HepG2 (cell line): ENCODE results near the gene HLA-DRB1. TPM values are rescaled to one million over a fixed set of nuclear protein-coding genes. Genes with fewer than 3 reads are reported as not detected.
"Not testable (repeated sequence)": the region's sequence is repeated elsewhere in the genome, so short reads cannot be mapped to it uniquely, and the experiment has no call there.

Experiments used
- ATAC-seq: fragments of 200-7000 bp; cut with Tn5 transposase; 3 replicates; pipeline ENCODE4 v1.9.1; 2020; ENCODE audit warnings: mild to moderate bottlenecking, moderate library complexity
- BruUV-seq: library from RNA; stranded (reverse); fragments of 400-500 nt; replicated peaks from 2 replicates; lab custom pipeline; 2021; lab: Mats Ljungman, UMichigan
- CTCF ChIA-PET: fragments of 300-600 bp; formaldehyde crosslinking; extraction: SDS; loops from one replicate; lab custom pipeline; 2021; ENCODE audit warnings: low total read pairs, inconsistent platforms, low intra/inter-chr PET ratio; lab: Yijun Ruan, JAX
- POLR2A ChIA-PET: fragments of 350-600 bp; sonication (Branson Sonifier 250); formaldehyde crosslinking; loops from one replicate; lab custom pipeline; 2020; ENCODE audit warnings: antibody characterized with exemption, inconsistent platforms; lab: Yijun Ruan, JAX
- DNase-seq: peaks from one replicate; pipeline ENCODE4 v3.0.0-alpha.2; 2015; ENCODE audit warnings: low spot score
- FAIRE-seq: peaks from 3 replicates; lab custom pipeline; 2011; peaks lifted over from hg19 to GRCh38; lab: Jason Lieb, UNC
- H2AFZ ChIP-seq: one replicate; pipeline ENCODE4 v1.6.1; 2011; ENCODE audit warnings: low read length, inconsistent platforms
- H3K27ac ChIP-seq: fragments of 300-600 bp; 3 replicates; pipeline ENCODE4 v1.8.0; 2011; ENCODE audit warnings: mixed run types, mild to moderate bottlenecking, mixed read lengths, low read length, inconsistent platforms; ENCODE audit not compliant: insufficient read depth; ENCODE audit errors: extremely low read length
- H3K27me3 ChIP-seq, 2 experiments: fragments of 200-600 bp in 1 of 2; 2 replicates in 1 of 2; 3 replicates in 1 of 2; pipeline versions ENCODE4 v1.6.0 to v1.8.0; 2011; ENCODE audit warnings: low read length in 2 of 2, mild to moderate bottlenecking in 2 of 2, moderate library complexity in 2 of 2, inconsistent platforms in 1 of 2; ENCODE audit not compliant: insufficient read depth in 2 of 2, control insufficient read depth in 1 of 2
- H3K36me3 ChIP-seq, 2 experiments: fragments of 200-600 bp in 1 of 2; replicated peaks in 1 of 2; 2 replicates in 1 of 2; 3 replicates in 1 of 2; pipeline versions ENCODE4 v1.5.1 to v1.8.0; 2011; ENCODE audit warnings: low read length in 2 of 2, inconsistent platforms in 1 of 2; ENCODE audit not compliant: insufficient read depth in 2 of 2, control insufficient read depth in 1 of 2
- H3K4me1 ChIP-seq: 2 replicates; pipeline ENCODE4 v1.5.1; 2012; ENCODE audit warnings: low read length, inconsistent platforms; ENCODE audit not compliant: insufficient read depth
- H3K4me2 ChIP-seq: 2 replicates; pipeline ENCODE4 v1.6.0; 2011; ENCODE audit warnings: low read depth, low read length, inconsistent platforms
- H3K4me3 ChIP-seq, 3 experiments: fragments of 200-600 bp in 1 of 3; sonication (generic), shearing (Covaris generic) in 1 of 3; replicated peaks in 1 of 3; 2 replicates each; pipeline ENCODE4 v1.5.1; 2011 to 2016; ENCODE audit warnings: low read length in 3 of 3, inconsistent platforms in 2 of 3, low read depth in 2 of 3, mild to moderate bottlenecking in 2 of 3, control low read depth in 1 of 3, mixed read lengths in 1 of 3; ENCODE audit not compliant: insufficient read depth in 1 of 3
- H3K79me2 ChIP-seq: one replicate; pipeline ENCODE4 v1.6.1; 2011; ENCODE audit warnings: low read length, inconsistent platforms; ENCODE audit not compliant: insufficient read depth
- H3K9ac ChIP-seq: 2 replicates; pipeline ENCODE4 v1.6.0; 2011; ENCODE audit warnings: mild to moderate bottlenecking, low read depth, low read length, inconsistent platforms; ENCODE audit not compliant: insufficient read depth
- H3K9me3 ChIP-seq: 2 replicates; pipeline ENCODE4 v1.5.1; 2012; ENCODE audit warnings: mild to moderate bottlenecking, low read length
- H4K20me1 ChIP-seq: 2 replicates; pipeline ENCODE4 v1.6.0; 2011; ENCODE audit warnings: inconsistent platforms, mild to moderate bottlenecking, low read length, moderate library complexity; ENCODE audit not compliant: insufficient read depth
- GTF2F1 ChIP-seq: fragments of 150-350 bp; IDR thresholded peaks from 2 replicates; pipeline ENCODE4 v1.6.1; 2014; ENCODE audit warnings: low read length
- HNF4A ChIP-seq: sonication (generic); formaldehyde crosslinking; IDR thresholded peaks from 2 replicates; pipeline ENCODE4 v1.4.0; 2020; ENCODE audit warnings: missing genetic modification reagents
- HOXA7 ChIP-seq: sonication (generic); formaldehyde crosslinking; IDR thresholded peaks from 2 replicates; pipeline ENCODE4 v1.8.1; 2022; ENCODE audit warnings: mild to moderate bottlenecking, missing genetic modification reagents, moderate library complexity
- KDM2A ChIP-seq: sonication (generic); formaldehyde crosslinking; IDR thresholded peaks from 2 replicates; pipeline ENCODE4 v1.4.0; 2020; ENCODE audit warnings: low read depth, missing genetic modification reagents, borderline replicate concordance
- KDM4B ChIP-seq: sonication (generic); formaldehyde crosslinking; IDR thresholded peaks from 2 replicates; pipeline ENCODE4 v1.4.0; 2020; ENCODE audit warnings: missing genetic modification reagents
- KLF12 ChIP-seq: sonication (generic); formaldehyde crosslinking; IDR thresholded peaks from 2 replicates; pipeline ENCODE4 v1.4.0; 2020; ENCODE audit warnings: missing genetic modification reagents, borderline replicate concordance
- SRSF9 ChIP-seq: fragments of 200-400 bp; formaldehyde crosslinking; IDR thresholded peaks from 2 replicates; pipeline ENCODE4 v1.6.1; 2018; ENCODE audit warnings: borderline replicate concordance, mild to moderate bottlenecking, low read depth, low read length; ENCODE audit not compliant: insufficient read depth, poor library complexity, severe bottlenecking
- SYNCRIP ChIP-seq: fragments of 200-400 bp; formaldehyde crosslinking; IDR thresholded peaks from 2 replicates; pipeline ENCODE4 v1.6.1; 2018; ENCODE audit warnings: mild to moderate bottlenecking, low read depth, low read length; ENCODE audit not compliant: insufficient read depth
- ZNF160 ChIP-seq: sonication (generic); formaldehyde crosslinking; IDR thresholded peaks from 2 replicates; pipeline ENCODE4 v1.8.0; 2022; ENCODE audit warnings: mild to moderate bottlenecking, inconsistent platforms, missing genetic modification reagents
- ZNF256 ChIP-seq: sonication (generic); formaldehyde crosslinking; conservative IDR thresholded peaks from 2 replicates; pipeline ENCODE4 v1.4.0; 2020; ENCODE audit warnings: missing genetic modification reagents
- ZNF317 ChIP-seq: sonication (generic); formaldehyde crosslinking; IDR thresholded peaks from 2 replicates; pipeline ENCODE4 v1.5.0; 2020; ENCODE audit warnings: mild to moderate bottlenecking, missing genetic modification reagents
- ZNF350 ChIP-seq: sonication (generic); formaldehyde crosslinking; IDR thresholded peaks from 2 replicates; pipeline ENCODE4 v1.4.0; 2020; ENCODE audit warnings: mild to moderate bottlenecking, low read depth, missing genetic modification reagents, borderline replicate concordance
- ZNF460 ChIP-seq: sonication (generic); formaldehyde crosslinking; IDR thresholded peaks from 2 replicates; pipeline ENCODE4 v1.5.1; 2020; ENCODE audit warnings: missing genetic modification reagents, mild to moderate bottlenecking, borderline replicate concordance
- ZNF546 ChIP-seq: sonication (generic); formaldehyde crosslinking; conservative IDR thresholded peaks from 2 replicates; pipeline ENCODE4 v1.8.1; 2023; ENCODE audit warnings: mild to moderate bottlenecking, missing genetic modification reagents
- ZNF773 ChIP-seq: sonication (generic); formaldehyde crosslinking; IDR thresholded peaks from 2 replicates; pipeline ENCODE4 v1.4.0; 2020; ENCODE audit warnings: missing genetic modification reagents, borderline replicate concordance
- ZNF878 ChIP-seq: sonication (generic); formaldehyde crosslinking; IDR thresholded peaks from 2 replicates; pipeline ENCODE4 v1.8.1; 2023; ENCODE audit warnings: mild to moderate bottlenecking, missing genetic modification reagents, moderate library complexity
- ZSCAN25 ChIP-seq: sonication (generic); formaldehyde crosslinking; IDR thresholded peaks from 2 replicates; pipeline ENCODE4 v1.8.0; 2022; ENCODE audit warnings: mild to moderate bottlenecking, missing genetic modification reagents
- WGBS: methylation state at CpG from one replicate; pipeline ENCODE4 v1.1.6; 2017; ENCODE audit warnings: low lambda C conversion rate; 5-methylcytosine and 5-hydroxymethylcytosine counted together
- in situ Hi-C: cut with HindIII; loops from 2 replicates; pipeline ENCODE4 v1.10.0; 2017; ENCODE audit warnings: low pct_unique_long_range_greater_than_20kb; ENCODE audit not compliant: extremely low pct_ligation_motif_present
- intact Hi-C: fragments of 100-400 bp; cut with micrococcal nuclease; formaldehyde crosslinking; loops from one replicate; pipeline ENCODE4 v1.10.0; 2022; ENCODE audit not compliant: unreplicated experiment
- polyA plus RNA-seq, 8 experiments: library from polyadenylated mRNA; depleted of rRNA in 3 of 8; stranded (reverse) in 7 of 8; unstranded in 1 of 8; fragments of >200 nt; fragmentation: Illumina TruSeq in 4 of 8; extraction: Trizol in 4 of 8; gene quantifications; 2 replicates each; pipeline versions ENCODE4 v1.2.1 to v1.2.3, GENCODE V29; 2011 to 2016; ENCODE audit warnings: low read depth in 4 of 8, missing spikeins in 1 of 8, mixed read lengths in 1 of 8; ENCODE audit not compliant: insufficient read depth in 1 of 8
- total RNA-seq, 5 experiments: library from RNA; depleted of rRNA; stranded (reverse); fragments of >200 nt; fragmentation: Illumina TruSeq; extraction: Trizol; gene quantifications; 2 replicates each; pipeline ENCODE4 v1.2.3, GENCODE V29; 2016; ENCODE audit warnings: low read depth in 1 of 5

HLA-DRB1 gene
- total and polyA plus RNA-seq, 2 of the 13 experiments (the other 11 are each of a cell fraction or from before 2014, with no cell fraction given) = 0.09 TPM; not detected in 1

GRCh38 chr6:32590713-32591112 lies 1.1 kb upstream of the HLA-DRB1 start:
- WGBS = 17% methylated on average over 10 of the region's 10 CpGs
- H3K9ac ChIP-seq, ATAC-seq, H3K36me3 ChIP-seq, H2AFZ ChIP-seq, BruUV-seq, H3K27ac ChIP-seq, CTCF ChIA-PET, H3K9me3 ChIP-seq, intact Hi-C loops, H3K4me3 ChIP-seq, POLR2A ChIA-PET, DNase-seq, H3K4me2 ChIP-seq, FAIRE-seq, H3K79me2 ChIP-seq, H3K27me3 ChIP-seq, H3K4me1 ChIP-seq, H4K20me1 ChIP-seq, in situ Hi-C loops: not testable (repeated sequence)

- Histone ChIP-seq H3K79me2 (no peaks in the 10 kb centered on the region), H2AFZ (no peak overlapping the region), H4K20me1 (no peaks in the 10 kb centered on the region), H3K9ac (no peak overlapping the region), H3K4me2 (no peak overlapping the region), H3K9me3 (no peaks in the 10 kb centered on the region), H3K27ac (no peak overlapping the region), H3K4me3 (no peak overlapping the region), H3K36me3 (no peaks in the 10 kb centered on the region), H3K27me3 (peaks cover 0 to 2% of the 10 kb centered on the region in 2 experiments; a peak in 2 of 5 replicates), H3K4me1 (no peaks in the 10 kb centered on the region)
- intact Hi-C loops = no loop called here
- 10% methylated on average over 2 of the region's 2 CpGs for WGBS
- BruUV-seq = no TSS peak
- no peak for DNase-seq
- no peak for ATAC-seq
- FAIRE-seq = no peak
- in situ Hi-C loops = loop anchor here (5.0 kb wide), 1 partner anchor 61 kb away; no protein-coding TSS in a partner anchor
- CTCF ChIA-PET = no interaction called here
- POLR2A ChIA-PET = no interaction called here
- TF ChIP-seq KLF12 (CRISPR knock-in tag) (no peak), KDM4B (CRISPR knock-in tag) (no peak), ZNF460 (CRISPR knock-in tag) (no peak), ZNF317 (no peak), KDM2A (no peak), SRSF9 (no peak), HNF4A (no peak), ZNF160 (CRISPR knock-in tag) (no peak), ZNF878 (CRISPR knock-in tag) (no peak), ZNF350 (no peak), SYNCRIP (no peak), ZSCAN25 (no peak), ZNF546 (CRISPR knock-in tag) (no peak), ZNF773 (CRISPR knock-in tag) (no peak), ZNF256 (CRISPR knock-in tag) (no peak), GTF2F1 (no peak), HOXA7 (no peak)
Measured at GRCh38 chr6:32588156-32588555, 1.5 kb downstream of the HLA-DRB1 start.
